IPS DF 6.9 (cell line): ENCODE measurements around the gene UVRAG.

Source experiments
- DNase-seq: peaks from one replicate; pipeline ENCODE4 v3.0.0-alpha.2; 2013; ENCODE audit warnings: low read depth, low spot score
- H3K27ac ChIP-seq: one replicate; pipeline ENCODE4 v1.5.1; 2013; ENCODE audit warnings: low read length, control low read depth
- H3K27me3 ChIP-seq: 2 replicates; pipeline ENCODE4 v1.6.1; 2013; ENCODE audit warnings: mild to moderate bottlenecking, low read length; ENCODE audit not compliant: control insufficient read depth, insufficient read depth
- H3K36me3 ChIP-seq: 2 replicates; pipeline ENCODE4 v1.6.1; 2013; ENCODE audit warnings: low read length; ENCODE audit not compliant: control insufficient read depth, insufficient read depth
- H3K4me1 ChIP-seq: 2 replicates; pipeline ENCODE4 v1.6.1; 2013; ENCODE audit warnings: low read length; ENCODE audit not compliant: control insufficient read depth, insufficient read depth
- H3K4me3 ChIP-seq: 2 replicates; pipeline ENCODE4 v1.5.1; 2013; ENCODE audit warnings: mild to moderate bottlenecking, low read length
- H3K9me3 ChIP-seq: 2 replicates; pipeline ENCODE4 v1.6.1; 2013; ENCODE audit warnings: low read length, inconsistent platforms; ENCODE audit not compliant: control insufficient read depth, insufficient read depth
- whole genome bisulfite sequencing: extraction: QIAGEN DNeasy Blood & Tissue Kit; methylation state at CpG from one replicate; pipeline ENCODE4 v1.1.7; 2013; ENCODE audit warnings: mixed read lengths, missing lambda C conversion rate; ENCODE audit not compliant: insufficient read length, insufficient coverage; 5-methylcytosine and 5-hydroxymethylcytosine counted together

UVRAG gene

DNA sequence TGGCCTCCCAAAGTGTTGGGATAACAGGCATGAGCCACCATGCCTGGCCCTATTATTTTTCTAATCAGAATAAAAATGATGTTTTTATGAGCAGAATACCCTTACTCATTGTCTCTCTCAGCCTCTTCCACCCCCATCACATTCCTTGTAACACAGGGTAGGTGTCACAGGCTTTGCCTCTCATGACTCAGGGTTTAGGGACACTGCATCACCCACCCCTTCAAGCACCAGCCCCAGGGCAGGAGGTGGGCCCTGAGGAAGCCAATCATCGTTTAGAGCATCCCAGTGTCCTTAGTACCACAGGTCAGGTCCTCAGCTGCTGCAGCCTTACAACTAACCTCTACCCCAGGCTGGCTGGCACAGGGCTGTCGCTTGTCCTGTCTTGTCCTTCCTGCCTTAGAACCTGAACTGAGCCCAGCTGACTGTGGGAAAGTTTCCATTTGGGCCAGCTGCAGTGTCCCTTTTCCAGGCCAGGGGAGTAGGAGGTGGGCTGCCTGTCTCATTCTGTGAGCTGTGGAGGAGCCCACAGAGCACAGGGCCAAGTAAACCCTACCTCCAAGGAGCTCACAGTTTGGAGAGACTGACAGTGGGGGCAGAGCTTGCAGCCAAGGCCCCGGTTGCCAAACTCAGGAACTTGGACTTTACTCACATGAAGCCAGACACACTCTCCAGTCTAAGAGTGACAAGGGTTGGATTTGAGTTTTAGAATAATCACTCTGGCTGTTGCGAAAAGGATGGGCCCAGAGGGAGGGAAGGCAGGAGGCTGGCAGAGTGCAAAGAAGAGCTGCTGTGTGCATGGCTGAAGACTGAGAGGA lies 19.5 kb upstream of the UVRAG start:
- no peaks in the 10 kb centered on the region for H3K4me1 ChIP-seq
- WGBS = no CpG with 5 or more reads among the region's 4 CpGs
- no peak overlapping the region for H3K4me3 ChIP-seq
- H3K27me3 ChIP-seq = no peaks in the 10 kb centered on the region
- no peaks in the 10 kb centered on the region for H3K9me3 ChIP-seq
- H3K36me3 ChIP-seq = no peaks in the 10 kb centered on the region
- DNase-seq = no peak
- H3K27ac ChIP-seq = no peak overlapping the region

DNA sequence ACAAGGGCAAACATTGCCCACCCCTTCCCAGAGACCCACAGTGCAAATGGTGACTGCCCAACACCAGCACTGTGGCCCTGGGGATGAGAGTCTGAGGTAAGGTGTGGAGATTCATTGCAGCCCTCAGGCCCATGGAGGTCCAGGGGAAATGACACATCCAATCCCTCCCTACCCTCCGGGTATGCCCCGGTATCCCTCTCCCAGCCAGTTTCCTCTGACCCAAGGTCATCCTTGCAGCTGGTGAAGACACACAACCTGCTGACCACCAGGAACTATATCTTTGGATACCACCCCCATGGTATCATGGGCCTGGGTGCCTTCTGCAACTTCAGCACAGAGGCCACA lies 18.9 kb upstream of the UVRAG start:
- Histone ChIP-seq H3K4me3 (no peak overlapping the region), H3K36me3 (no peaks in the 10 kb centered on the region), H3K4me1 (no peaks in the 10 kb centered on the region), H3K27ac (no peak overlapping the region), H3K9me3 (no peaks in the 10 kb centered on the region), H3K27me3 (no peaks in the 10 kb centered on the region)
- no CpG with 5 or more reads among the region's 2 CpGs for WGBS
- DNase-seq = no peak

- H3K27ac ChIP-seq = no peak overlapping the region
- no peaks in the 10 kb centered on the region for H3K36me3 ChIP-seq
- no CpG with 5 or more reads among the region's 8 CpGs for WGBS
- no peak for DNase-seq
- no peaks in the 10 kb centered on the region for H3K9me3 ChIP-seq
- no peaks in the 10 kb centered on the region for H3K27me3 ChIP-seq
- H3K4me3 ChIP-seq = no peak overlapping the region
- H3K4me1 ChIP-seq = no peaks in the 10 kb centered on the region
Measured at GRCh38 chr11:75797116-75797515, 17.9 kb upstream of the UVRAG start.

- DNase-seq = no peak
- Histone ChIP-seq H3K9me3 (no peaks in the 10 kb centered on the region), H3K4me3 (no peak overlapping the region), H3K27me3 (no peaks in the 10 kb centered on the region), H3K27ac (no peak overlapping the region), H3K4me1 (no peaks in the 10 kb centered on the region), H3K36me3 (no peaks in the 10 kb centered on the region)
- WGBS = no CpG with 5 or more reads among the region's 1 CpG
Measured at GRCh38 chr11:75797792-75798191, 17.2 kb upstream of the UVRAG start.

GRCh38 chr11:75800136-75800675 lies 14.8 kb upstream of the UVRAG start:
- no peak for DNase-seq
- Histone ChIP-seq H3K4me3 (no peak overlapping the region), H3K36me3 (no peaks in the 10 kb centered on the region), H3K27me3 (no peaks in the 10 kb centered on the region), H3K27ac (no peak overlapping the region), H3K9me3 (no peaks in the 10 kb centered on the region), H3K4me1 (no peaks in the 10 kb centered on the region)
- WGBS = no CpG with 5 or more reads among the region's 8 CpGs

DNA sequence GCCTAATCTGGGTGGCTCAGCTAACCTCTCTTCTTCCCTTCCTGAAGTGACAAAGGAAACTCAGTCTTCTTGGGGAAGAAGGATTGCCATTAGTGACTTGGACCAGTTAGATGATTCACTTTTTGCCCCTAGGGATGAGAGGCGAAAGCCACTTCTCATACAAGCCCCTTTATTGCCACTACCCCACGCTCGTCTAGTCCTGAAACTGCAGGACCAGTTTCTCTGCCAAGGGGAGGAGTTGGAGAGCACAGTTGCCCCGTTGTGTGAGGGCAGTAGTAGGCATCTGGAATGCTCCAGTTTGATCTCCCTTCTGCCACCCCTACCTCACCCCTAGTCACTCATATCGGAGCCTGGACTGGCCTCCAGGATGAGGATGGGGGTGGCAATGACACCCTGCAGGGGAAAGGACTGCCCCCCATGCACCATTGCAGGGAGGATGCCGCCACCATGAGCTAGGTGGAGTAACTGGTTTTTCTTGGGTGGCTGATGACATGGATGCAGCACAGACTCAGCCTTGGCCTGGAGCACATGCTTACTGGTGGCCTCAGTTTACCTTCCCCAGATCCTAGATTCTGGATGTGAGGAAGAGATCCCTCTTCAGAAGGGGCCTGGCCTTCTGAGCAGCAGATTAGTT lies 14.2 kb upstream of the UVRAG start:
- H3K36me3 ChIP-seq = no peaks in the 10 kb centered on the region
- no peak overlapping the region for H3K27ac ChIP-seq
- H3K4me1 ChIP-seq = no peaks in the 10 kb centered on the region
- no peaks in the 10 kb centered on the region for H3K27me3 ChIP-seq
- H3K4me3 ChIP-seq = no peak overlapping the region
- WGBS = no CpG with 5 or more reads among the region's 6 CpGs
- DNase-seq = no peak
- H3K9me3 ChIP-seq = no peaks in the 10 kb centered on the region

GRCh38 chr11:75801362-75802020 lies 13.5 kb upstream of the UVRAG start:
- Histone ChIP-seq H3K9me3 (no peaks in the 10 kb centered on the region), H3K36me3 (no peaks in the 10 kb centered on the region), H3K27ac (no peak overlapping the region), H3K4me1 (no peaks in the 10 kb centered on the region), H3K27me3 (no peaks in the 10 kb centered on the region), H3K4me3 (no peak overlapping the region)
- WGBS = no CpG with 5 or more reads among the region's 9 CpGs
- DNase-seq = no peak

- Histone ChIP-seq H3K4me1 (no peaks in the 10 kb centered on the region), H3K27ac (no peak overlapping the region), H3K36me3 (no peaks in the 10 kb centered on the region), H3K9me3 (no peaks in the 10 kb centered on the region), H3K4me3 (no peak overlapping the region), H3K27me3 (no peaks in the 10 kb centered on the region)
- no CpG with 5 or more reads among the region's 12 CpGs for WGBS
- DNase-seq = no peak
Measured at GRCh38 chr11:75802021-75802912, 12.7 kb upstream of the UVRAG start.

- Histone ChIP-seq H3K27me3 (no peaks in the 10 kb centered on the region), H3K27ac (no peak overlapping the region), H3K9me3 (no peaks in the 10 kb centered on the region), H3K36me3 (no peaks in the 10 kb centered on the region), H3K4me3 (no peak overlapping the region), H3K4me1 (no peaks in the 10 kb centered on the region)
- DNase-seq = peak; percentile 67
- WGBS = no CpG with 5 or more reads among the region's 10 CpGs
Measured at GRCh38 chr11:75802913-75803820, 11.8 kb upstream of the UVRAG start.
